LHCN-M2 (cell line): Measurements from ENCODE around the gene DNAJB1. TPM values are rescaled to one million over a fixed set of nuclear protein-coding genes. Genes with fewer than 3 reads are reported as not detected.
"Not testable (repeated sequence)": the region's sequence is repeated elsewhere in the genome, so short reads cannot be mapped to it uniquely, and the experiment has no call there.

ENCODE experiments used
- DNase-seq: peaks from one replicate; pipeline ENCODE4 v3.0.0-alpha.2; 2012; ENCODE audit warnings: low read depth
- total RNA-seq: library from RNA; depleted of rRNA; stranded (reverse); fragments of >200 nt; gene quantifications from 2 replicates; pipeline ENCODE4 v1.2.3, GENCODE V29; 2014

DNAJB1 gene
- total RNA-seq, 1 experiment from 2014 or later, result 93.3 TPM

DNA sequence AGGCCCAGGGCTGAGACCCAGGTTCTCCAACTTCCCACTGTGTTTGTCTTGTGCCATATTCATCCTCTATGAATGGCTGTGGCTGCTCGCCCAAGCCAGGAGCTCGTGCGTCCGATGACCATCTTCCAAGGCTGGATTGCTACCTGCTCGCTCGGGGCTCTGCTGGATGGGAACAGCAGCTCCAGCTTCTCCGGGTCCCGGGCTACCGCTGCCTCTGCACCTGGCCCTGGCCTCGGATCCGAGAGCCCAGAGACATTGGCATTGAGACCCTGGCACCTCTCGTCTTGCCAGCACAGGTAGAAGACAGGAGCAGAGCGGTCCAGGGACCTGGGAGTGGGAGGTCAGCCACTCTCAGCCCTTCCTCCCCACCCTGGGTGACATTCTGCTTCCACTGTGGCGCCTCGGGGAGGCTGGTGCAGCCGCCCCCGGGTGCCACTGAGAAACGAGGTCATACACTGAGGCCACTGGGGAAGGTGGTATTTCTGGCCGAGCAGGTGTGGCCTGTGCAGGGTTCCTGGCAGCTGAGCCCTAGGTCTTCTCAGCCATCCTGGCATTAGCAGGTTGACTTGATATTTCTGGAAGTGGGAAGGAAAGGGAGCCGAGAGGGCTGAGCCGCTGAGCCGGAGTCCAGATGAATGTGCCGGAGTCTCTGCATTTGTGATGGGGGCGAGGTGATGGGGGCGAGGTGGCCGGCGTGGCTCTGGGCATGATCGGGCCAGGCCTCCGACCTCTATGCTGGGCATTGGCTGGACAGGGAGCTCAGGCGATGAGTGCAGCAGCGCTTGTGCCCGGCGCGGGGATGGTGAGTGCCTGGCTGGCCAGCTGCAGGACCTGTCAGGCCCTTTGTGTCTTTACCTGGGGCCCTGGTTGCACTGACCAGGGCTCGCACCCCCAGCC lies 35.1 kb upstream of the DNAJB1 start:
- DNase-seq, result no peak

DNA sequence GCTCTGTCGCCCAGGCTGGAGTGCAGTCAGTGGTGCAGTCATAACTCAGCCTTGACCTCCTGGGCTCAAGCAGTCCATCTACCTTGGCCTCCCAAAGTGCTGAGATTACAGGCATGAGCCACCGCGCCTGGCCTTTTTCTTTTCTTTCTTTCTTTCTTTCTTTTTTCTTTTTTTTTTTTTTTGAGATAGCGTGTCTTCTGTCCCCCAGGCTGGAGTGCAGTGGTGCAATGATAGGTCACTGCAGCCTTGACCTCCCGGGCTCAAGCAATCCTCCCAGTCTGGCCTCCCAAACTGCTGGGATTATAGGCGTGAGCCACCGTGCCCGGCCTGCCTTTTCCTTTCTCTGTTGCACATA lies 33.8 kb upstream of the DNAJB1 start:
- DNase-seq, result not testable (repeated sequence)

DNA sequence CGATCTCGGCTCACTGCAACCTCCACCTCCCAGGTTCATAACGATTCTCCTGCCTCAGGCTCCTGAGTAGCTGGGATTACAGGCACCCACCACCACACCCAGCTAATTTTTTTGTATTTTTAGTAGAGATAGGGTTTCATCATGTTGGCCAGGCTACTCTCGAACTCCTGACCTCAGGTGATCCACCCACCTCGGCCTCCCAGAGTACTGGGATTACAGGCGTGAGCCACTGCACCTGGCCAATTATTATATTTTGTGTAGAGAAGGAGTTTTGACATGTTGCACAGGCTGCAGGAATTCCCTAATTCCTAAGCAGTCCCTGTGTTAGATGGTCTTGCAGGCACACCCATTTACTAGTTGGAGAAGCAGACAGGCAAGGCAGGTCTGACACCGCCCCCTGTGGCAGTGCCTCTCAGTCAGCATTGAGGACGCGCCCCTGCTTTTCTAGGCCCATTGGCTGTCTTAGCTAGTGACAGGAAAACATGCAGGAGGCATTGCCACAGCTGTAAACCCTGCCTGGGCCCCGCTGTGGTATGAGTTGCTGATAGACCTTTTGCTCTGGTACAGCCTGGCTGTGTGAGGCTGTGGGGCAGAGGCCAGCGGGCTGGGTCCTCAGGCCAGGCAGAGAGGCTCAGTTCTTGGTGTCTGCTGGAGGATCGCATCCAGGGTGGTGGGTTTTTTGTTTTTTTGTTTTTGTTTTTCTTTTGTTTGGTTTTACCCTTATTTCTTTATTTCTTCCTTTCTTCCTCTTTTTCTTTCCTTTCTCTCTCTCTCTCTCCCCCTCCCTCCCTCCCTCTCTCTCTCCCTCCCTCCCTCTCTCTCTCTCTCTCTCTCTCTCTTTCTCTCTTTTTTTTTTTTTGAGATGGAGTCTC lies 33.2 kb upstream of the DNAJB1 start:
- peak; percentile 70 for DNase-seq

DNA sequence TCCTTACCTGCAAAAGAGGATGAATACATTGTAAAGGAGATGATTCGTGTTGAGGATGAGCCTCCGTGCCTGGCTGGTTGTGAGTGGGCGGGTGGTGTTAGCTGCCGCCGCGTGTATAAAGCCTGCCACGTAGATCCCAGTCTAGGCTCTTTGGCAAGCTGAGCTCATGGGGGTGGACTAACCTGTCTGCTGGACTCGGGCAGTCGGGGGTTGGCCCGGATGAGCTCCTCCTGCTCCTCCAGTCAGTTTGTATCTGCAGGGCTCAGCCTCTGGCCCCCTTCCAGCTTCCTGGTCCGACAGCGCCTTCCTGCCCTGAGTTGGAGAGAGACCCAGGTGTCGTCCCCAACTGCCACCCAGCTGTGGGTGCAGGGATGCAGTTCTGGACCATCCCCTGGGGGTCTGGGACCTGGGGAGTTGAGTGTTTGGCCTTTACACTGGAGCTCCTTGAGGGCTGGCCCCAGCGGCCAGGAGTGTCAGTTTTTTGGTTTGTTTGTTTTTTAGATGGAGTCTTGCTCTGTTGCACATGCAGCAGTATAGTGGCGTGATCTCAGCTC lies 32.1 kb upstream of the DNAJB1 start:
- no peak for DNase-seq

DNA sequence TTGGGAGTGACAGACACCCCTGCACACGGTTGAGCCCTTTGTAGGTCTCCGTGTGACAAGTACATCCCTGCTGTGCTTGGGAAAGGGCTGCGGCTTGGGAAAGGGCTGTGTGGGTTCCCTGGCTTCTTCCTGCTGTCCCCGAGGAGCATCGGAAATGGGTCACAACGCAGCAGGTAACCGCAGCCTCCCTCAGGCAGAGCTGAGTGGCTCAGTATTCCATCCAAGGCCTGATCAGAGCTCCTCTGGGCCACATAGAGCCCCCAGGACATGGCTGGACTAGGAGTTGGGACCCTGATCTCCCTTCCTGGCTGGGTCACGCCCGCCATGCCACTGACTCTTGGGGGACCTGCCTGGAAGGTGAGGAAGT lies 27.5 kb upstream of the DNAJB1 start:
- DNase-seq, result no peak

DNA sequence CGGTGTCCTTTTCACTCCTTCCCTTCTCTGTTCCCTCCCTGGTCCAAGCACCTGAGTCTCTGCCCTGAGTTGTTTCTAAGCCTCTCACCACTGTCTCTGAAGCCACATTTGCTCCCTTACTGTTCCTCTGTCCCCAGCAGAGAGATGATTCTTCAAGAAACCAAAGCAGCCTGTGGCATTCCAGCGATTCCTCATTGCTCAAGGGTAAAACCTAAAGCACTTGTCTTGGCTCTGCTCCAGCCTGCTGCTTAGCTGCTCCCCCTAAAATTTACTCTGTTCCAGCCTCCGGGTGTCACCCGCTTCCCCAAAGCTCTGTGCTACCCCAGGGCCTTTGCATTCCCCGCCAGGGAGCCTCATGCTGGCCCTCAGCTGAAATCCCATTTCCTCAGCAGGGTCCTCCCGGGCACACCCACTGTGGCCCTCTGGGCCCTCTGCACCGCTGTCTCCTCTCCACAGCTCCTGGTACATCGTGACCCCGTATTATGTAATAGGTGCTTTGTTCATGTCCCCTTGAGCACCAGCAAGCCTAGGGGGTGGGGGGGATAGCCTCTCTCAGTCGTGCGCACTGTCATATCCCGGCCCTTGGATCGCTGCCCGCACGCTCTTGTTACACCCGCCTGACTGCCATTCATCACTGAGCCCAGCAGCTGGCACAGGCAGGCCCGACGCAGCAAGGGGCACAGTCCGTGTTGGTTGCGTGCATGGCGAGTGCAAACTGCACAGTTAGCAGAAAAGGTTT lies 26.9 kb upstream of the DNAJB1 start:
- DNase-seq, result peak; percentile 95

DNA sequence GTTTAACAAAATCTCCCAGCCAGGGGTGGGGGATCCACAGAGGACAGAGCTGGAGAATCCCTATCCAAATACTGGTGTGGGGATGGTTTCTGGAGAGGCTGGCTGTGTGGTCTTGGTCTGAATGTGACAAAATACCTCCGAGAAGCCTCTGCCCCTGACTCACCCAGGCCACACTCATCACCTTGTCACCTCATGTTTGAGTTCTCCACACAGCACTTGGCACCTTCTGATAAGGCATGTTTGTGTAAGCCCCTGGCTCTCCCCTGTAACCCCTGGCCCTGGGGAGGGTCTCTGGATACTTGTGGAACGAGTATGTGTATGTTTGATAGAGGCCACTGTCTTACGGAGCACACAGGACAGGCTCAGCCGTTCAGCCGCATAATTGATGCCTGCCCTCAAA lies 25.9 kb upstream of the DNAJB1 start:
- no peak for DNase-seq

DNA sequence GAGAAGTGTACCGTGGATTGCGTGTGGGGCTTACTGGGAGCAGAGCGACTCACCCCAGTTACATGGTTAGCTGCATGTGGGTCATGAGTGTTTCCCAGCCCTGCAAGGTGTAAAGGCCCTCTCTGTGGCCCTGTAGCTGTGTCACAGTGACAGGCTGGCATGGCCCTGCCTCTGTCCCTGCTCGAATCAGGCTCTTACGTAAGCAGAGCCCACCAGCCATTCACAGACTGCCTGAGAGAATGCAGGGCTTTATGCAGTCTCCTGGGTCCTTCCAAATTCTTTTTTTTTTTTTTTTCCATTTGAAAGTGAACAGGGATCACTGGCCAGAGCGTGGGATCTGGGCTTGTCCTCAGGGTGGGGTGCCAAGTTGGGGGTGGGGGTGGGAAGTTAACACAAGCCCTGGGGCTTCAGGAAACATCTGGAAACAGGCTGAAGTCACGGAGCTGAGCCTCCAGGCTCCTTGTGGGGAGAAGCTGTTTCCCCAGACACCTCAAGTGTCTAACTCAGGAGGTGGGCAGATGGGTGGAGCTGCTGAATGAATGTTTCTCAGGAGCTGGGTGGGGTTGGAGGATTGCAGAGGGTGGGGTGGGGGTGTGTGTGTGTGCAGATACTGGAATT lies 24.6 kb upstream of the DNAJB1 start:
- no peak for DNase-seq

DNA sequence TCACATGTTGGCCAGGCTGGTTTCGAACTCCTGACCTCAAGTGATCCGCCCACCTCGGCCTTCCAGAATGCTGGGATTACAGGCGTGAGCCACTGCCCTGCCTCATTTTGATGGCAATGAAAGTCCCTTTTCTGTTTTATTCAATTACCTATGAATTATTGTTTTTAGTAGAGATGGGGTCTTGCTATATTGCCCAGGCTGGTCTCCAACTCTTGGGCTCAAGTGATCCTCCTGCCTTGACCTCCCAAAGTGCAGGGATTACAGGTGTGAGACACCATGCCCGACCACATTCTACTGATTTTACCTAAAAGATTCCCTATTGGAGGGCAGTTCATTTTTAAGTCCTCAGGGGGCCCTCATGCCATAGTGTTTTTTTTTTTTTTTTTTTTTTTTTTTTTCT lies 23.8 kb upstream of the DNAJB1 start:
- DNase-seq, result not testable (repeated sequence)

DNA sequence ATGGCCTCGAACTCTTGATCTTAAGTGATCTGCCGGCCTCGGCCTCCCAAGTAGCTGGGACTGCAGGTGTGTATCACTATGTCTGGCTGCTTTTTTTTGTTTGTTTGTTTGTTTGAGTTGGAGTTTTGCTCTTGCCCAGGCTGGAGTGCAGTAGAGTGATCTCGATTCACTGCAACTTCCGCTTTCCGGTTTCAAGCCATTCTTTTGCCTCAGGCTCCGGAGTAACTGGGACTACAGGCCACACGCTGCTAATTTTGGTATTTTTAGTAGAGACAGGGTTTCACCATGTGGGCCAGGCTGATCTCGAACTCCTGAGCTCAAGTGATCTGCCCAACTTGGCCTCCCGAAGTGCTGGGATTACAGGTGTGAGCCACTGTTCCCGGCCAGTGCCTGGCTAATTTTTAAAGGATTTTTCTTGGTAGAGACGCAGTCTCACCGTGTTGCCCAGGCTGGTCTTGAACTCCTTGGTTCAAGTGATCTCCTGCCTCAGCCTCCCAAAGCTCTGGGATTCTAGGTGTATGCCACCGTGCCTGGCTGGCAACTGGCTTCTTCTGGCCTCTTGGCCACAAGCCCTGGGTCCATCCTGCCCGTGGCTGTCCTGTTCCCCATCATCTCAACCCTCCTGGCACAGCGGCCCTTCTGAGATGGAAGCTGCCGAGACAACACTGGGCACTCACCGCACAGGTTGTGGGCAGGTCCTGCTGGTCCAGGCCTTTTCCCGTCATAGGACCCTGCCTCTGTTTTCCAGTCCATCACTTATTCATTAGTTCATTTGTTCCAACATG lies 22.7 kb upstream of the DNAJB1 start:
- no peak for DNase-seq

DNA sequence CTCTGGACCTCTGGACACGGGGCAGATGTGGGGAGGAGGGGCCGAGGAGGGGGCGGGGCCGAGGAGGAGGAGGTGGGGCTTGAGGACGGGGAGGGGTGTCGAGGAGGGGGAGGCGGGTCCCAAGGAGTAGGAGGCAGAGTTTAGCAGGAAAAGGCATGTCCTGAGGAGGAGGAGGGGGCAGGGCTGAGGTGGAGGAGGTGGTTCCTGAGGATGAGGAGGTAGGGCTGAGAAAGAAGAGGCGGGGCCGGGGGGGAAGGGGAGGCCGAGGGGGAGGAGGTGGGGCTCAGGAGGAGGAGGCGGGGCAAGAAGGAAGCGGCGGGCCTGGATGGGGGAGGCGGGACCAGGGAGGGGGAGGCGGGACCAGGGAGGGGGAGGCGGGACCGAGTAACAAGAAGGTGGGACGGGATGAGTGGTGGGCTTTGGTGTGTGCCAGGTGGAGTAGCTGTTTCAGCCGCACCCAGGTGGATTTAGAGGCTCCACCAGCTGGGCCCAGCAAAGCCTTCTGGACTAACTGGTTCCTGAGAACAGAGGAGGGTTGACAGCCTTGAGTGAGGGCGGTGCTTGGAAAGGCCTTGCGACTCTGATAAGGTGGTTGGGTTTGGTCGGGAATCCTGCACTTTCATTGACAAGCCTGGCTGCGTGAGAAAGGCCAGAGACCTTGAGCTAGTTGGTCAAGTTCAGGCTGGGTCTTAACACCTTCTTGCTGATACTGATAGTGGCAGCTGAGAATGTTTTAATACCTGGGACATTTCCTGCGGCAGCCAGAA lies 18.9 kb upstream of the DNAJB1 start:
- peak; percentile 15 for DNase-seq

DNA sequence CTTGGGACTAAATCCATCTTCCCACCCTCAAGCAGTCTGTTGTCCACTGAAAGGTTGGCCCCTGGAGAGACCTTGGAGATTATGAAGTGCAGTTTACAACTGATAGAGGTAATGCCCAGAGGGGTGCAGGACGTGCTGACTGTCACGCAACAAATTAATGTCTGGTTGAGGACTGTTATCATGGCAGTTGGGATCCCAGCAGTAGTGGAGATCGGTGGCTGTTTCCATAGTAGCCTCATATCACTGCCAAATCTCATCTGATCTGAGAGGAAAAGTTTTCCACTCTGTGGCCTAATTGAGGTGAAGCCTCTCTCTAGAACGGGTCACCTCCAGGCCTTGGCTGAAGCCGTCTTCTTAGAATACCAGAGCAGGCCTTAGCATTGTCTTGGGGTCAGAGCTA lies 15.3 kb upstream of the DNAJB1 start:
- DNase-seq, result no peak

DNA sequence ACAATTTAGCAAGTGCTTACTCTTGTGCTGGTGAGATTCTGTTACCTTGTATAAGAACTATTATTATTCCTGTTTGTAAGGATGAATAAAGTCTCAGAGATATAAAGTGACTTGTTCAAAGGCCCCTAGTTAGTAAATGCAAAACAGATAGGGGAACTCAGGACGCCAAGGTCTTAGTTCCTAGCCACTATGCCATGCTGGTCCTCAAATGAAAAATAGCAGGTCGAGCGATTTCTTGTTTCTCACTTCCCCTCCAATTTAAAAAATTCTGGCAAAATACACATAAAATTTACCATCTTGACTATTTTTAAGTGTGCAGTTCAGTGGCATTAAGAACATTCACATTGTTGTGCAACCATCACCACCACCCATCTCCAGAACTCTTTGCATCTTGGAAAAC lies 12.3 kb upstream of the DNAJB1 start:
- no peak for DNase-seq

DNA sequence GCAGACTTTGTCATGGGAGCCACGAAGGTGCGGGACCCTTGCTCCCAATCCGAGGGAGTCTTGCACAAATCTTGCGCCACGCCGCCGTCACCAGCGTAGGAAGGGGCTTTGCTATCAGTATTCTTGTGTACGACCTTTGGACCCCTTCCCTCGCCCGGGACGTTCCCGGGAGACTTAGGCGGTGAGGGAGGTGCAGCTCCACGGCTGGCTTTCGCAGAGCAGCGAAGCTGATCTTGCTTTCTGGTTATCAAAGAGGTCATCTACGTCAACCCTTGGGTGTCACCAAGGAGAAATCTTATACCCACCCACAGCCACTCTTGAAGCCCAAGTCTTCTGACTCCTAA lies 11.8 kb upstream of the DNAJB1 start:
- no peak for DNase-seq

DNA sequence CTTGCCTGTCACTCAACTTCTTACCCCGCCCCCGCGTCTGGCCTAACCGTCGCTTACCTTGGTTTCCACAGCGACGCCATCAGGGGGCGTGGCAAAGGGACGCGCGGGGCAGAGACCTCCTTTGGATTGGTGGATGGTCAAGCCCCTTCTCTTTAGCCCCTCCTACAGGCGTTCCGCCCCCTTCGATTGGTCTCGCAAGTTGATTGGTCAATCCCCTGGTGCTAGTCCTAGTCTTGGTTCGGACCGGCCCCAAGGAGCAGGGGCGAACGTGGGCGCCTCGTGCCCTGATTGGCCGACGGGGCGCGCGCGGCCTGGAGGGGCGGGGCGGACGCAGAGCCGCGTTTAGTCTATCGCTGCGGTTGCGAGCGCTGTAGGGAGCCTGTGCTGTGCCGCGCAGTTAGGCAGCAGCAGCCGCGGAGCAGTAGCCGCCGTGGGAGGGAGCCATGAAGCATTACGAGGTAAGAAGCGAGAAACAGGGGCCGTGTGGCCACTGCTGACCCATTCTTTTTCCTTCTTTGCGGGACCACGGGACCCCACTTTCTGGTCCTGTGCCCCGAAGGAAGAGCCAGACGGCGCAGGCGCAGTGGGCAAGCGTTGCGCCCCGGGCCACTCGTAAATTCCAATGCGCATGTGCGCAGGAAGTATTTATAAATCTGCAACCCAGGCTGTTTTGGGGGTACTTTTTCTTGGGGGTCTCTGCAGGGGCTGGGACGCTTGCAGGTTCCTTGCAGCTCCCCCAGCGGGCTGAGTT lies 11.2 kb upstream of the DNAJB1 start, which contains the start of gene TECR:
Gene TECR (plus strand): TSS at position 341 of the 751 bp plus-strand sequence. CDS start 103 bp downstream, at position 444.
- DNase-seq, result peak; percentile 100

DNA sequence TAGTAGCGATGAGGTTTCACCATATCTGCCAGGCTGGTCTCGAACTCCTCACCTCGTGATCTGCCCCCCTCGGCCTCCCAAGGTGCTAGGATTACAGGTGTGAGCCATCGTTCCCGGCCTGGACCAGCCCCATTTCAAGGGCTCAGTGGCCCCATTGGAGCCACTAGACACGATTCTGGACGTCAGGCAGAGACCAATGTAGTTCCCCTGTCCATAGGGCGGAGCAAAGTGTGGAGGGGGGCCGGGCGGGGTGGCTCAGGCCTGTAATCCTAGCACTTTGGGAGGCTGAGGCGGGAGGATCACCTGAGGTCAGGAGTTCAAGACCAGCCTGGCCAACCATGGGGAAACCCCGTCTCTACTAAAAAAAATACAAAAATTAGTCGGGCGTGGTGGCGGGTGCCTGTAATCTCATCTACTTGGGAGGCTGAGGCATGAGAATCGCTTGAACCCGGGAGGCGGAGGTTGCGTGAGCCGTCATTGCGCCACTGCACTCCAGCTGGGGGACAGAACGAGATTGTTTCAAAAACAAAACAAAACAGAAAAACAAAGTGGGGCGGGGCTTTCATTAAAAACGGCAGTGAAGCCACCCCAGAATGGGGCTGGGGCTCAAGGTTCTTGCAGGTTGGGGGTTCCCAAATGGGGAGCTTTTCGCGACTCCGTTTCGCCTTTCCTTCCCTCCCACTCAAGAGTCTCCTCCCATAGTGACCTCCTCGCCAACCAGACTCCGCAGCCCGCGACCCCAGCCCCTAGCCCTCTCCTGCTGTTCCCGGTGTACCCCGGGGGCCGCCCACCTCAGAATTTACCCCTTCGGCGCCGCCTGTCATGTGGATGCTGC lies 10.4 kb upstream of the DNAJB1 start:
- DNase-seq, result no peak

DNA sequence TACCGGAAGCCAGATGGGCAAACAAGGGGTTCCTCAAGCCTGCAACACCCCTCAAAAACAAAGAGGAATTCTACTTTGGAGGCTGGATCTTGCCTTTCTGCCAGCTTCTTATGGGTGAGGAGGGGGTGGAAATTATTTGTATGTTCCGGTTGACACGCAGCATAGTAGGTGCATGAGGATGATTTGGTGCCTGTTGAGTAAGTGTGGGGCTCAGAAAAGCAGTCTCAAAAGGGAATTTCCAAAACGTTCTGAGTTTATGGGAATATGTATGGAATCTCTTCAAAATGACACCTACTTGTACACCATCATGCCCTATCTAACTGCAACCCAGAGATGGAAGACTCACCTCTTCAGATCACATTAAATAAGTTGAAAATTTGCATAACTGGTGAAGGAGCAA lies 8.2 kb upstream of the DNAJB1 start:
- DNase-seq, result no peak

DNA sequence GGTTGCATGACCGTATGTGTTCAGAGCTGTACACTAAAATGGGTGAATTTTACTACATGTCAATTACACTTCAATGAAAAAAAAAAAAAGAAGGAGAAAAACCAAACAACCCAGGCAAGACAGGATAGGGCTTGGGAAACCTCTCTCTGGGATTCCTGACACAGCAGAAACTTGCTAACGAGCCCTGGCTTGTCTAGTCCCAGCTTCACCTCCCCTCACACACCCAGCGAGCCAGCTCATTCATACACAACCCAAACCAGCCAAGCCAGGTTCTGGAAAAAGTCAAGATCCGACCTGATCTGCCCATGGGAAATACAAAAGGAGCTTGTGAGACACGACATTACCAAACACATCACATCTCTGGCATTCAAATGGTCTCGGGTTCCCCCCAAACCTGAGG lies 7.5 kb upstream of the DNAJB1 start:
- DNase-seq, result no peak
